ENCODE measurements around the gene TIFAB.

Gene TIFAB

DNA sequence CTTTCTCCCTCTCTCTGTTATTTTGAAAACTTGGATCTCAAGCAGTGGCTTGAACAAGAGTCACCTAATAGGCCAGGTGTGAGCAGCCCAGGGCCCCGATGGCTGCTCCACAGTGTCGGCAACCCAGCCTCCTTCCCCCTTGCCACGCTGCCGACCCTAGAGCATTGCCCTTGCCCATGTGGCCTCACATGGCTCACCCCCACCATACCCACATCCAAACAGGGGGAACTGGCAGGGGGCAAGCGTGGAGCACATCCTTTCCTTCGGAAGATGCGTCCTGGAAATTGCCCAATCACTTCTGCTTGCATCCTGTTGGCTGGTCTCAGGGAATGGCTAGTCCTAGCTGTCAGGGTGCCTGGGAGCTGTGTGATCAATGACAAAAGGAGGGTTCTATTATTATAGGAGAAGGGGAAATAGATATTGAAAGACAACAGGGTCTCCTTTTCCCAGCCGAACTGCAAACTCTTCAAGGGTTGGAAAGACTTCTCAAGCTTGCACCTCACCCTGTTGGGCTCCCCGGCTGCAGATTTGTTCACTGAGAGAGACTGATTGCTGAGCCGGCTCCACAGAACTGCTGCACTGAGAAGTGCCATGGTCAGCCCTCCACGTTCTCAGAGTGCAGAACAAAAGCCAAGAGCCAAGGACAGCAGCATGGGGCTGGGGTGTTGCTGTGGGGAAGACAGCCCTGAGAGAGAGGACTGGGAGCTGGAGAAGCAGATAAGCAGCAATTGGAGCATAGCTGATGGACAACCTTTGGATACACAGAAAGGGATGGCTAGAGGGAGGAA, 8.3 kb upstream of the TIFAB start:
- FAIRE-seq (no peak), DNase-seq (ENCODE audit: insufficient read length, low spot score) (no peak)

DNA sequence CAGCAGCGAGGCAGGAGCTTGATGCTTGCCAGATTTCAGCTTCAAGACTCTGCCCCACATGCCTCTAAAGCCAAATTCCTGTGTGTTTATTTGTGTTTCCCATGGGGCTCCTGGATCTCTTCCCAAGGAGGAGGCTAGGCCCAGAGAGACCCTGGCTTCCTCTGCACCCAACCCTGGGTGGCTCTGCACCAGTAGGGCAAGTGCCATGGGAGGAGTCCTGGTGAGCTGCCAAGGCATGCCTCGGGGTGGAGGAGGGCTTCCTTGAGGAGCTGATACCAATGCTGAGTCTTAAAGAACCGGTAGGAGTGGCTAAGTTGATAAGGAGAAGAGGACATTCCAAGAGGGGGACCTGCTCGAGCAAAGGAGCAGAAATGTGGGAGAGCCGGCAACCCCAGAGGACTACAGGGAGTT, 6.8 kb upstream of the TIFAB start:
- FAIRE-seq (no peak), DNase-seq (ENCODE audit: insufficient read length, low spot score) (no peak)

DNA sequence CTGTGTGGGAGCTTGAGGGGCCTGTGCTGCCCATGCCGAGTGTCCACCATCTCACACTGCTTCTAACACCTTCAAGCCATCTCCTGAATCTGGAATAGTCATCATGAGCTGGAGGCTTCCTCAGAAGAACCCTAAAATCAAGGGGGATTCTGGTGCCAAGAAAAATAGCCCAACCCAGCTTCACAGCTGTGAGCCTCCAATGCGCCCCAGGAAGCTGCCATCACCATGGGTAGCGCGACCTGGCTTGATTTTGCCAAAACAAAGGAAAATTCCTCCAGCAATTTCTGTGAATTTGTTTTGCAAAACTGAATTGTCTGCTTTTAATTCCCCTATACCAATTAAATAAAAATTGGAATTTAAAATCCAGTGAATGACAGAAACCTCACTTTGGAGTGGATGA, 6.2 kb upstream of the TIFAB start:
- FAIRE-seq (no peak), DNase-seq (ENCODE audit: insufficient read length, low spot score) (no peak)

DNA sequence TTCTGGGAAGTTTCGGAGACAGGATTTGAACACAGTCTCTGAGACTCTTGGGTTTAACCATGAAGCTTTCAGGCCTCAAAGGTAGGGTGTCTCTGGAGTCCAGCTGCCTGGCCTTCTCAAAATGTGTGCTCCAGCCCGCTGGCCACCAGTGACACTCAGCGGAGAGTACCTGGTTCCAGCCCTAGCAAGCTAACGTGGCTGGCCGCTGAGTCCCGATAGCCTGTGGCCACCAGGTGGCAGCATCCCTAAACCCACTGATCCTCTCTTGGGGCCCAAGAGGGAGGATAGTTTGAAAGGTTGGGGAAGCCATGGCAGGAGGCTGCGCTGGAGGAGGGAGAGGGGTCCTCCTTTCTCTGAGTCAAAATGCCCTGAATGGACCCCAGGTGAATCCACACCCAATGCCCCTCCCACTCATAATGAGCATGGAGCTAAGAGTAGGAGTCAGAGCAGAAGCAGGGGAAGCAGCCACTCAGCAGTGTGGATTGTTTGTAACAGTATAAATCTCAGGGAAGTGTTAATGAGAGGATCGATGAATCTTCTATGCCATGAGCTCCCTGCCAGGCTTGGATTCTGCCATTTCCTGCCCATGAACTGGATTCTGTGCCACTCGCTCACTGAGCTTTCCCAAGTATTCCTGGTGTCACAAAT, 5.4 kb upstream of the TIFAB start:
- FAIRE-seq (peak; percentile 74), DNase-seq (ENCODE audit: insufficient read length, low spot score) (peak; percentile 67)

DNA sequence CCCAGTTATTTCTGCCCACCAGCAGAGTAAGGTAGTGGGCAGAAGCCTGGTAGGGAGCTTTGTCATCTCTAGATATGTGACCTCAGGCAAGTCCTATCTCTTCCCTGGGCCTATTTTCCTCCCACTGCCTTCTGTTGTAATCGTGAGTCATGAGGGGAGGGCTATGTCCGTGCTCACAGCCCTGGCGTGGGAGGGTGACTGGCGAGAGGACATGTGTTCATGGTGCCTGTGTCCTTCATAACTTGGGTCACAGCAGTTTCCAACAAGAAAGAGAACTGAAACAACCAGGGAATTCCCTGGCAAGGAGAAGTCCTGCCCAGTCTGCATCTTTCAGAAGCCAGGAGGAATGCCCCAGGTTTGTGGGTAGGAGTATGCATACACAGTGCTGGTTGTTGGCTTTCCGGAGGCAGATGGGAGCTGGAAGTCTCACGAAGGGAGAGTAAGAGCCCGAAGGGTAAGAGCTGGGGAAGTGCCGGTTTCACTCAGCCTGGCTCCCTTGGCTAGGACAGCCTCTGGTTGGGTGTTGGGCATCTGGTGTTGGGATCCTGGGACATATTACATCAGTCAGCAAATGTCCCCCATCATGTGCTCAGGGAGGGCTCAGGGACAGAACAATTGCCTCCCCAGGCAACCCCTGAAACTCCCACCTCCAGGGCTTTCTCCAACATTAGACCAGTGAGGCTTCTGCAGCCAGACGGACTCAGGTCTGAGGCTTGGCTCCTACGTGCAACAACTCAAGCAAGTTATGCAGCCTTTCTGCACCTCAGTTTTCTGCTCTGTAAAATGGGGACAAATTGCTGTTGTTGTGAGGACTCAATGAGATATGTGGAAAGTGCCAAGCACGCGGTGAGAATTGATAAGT, 4.3 kb upstream of the TIFAB start:
- DNase-seq (ENCODE audit: insufficient read length, low spot score) (no peak), FAIRE-seq (peak; percentile 39)

DNA sequence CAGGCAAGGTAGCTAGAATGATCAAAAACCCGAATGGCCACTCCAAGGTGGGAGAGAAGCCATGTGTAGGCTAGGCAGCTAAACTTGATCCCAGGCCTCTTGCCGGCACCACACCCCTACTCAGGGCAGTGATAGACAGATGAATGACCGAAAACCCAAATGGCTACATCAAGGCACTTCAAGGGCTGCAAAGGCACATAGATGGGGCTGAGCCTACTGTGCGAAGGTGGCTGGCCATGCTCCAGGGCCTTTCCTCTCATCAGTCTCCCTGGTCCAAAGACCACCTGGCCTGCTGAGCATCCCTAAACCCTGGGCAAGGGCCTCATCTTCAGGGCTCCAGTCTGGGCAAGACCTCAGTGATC, 3.7 kb upstream of the TIFAB start:
- FAIRE-seq (no peak), DNase-seq (ENCODE audit: insufficient read length, low spot score) (no peak)

DNA sequence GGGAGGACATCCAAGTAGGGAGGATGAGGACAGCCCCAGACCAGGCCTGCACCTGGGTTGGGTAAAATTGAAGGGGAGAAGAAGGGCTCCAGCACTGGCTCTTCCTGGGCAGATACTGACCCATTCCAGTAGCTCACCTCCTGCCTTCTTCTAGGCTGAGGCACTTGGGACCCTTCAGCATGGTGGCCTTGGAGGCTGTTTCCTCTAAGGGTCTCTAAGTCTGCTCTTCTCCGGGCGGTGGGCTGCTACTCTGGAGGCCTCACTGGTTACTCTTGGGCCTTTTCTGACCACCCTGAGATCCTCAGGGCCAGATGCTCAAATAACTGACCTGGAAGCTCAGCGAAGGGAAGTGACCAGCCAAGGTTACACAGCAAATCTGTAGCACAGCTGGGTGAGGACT, 2.8 kb upstream of the TIFAB start:
- FAIRE-seq: no peak
- no peak for DNase-seq (ENCODE audit: insufficient read length, low spot score)

DNA sequence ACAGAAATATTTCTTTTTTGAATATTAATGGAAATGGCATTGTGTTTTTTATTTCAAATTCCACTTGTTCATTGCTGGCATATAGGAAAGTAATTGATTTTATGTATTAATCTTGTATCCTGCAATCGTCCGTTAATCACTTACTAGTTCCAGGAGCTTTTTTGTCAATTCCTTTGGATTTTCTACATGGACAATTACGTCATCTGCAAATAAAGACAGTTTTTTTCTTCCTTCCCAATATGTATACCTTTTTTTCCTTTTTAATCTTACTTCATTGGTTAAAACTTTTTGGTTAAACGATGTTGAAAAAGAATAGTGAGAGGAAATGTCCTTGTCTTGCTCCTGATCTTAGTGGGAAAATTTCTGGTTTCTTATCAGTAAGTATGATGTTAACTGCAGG, 1.5 kb upstream of the TIFAB start:
- FAIRE-seq: no peak
- no peak for DNase-seq (ENCODE audit: insufficient read length, low spot score)

DNA sequence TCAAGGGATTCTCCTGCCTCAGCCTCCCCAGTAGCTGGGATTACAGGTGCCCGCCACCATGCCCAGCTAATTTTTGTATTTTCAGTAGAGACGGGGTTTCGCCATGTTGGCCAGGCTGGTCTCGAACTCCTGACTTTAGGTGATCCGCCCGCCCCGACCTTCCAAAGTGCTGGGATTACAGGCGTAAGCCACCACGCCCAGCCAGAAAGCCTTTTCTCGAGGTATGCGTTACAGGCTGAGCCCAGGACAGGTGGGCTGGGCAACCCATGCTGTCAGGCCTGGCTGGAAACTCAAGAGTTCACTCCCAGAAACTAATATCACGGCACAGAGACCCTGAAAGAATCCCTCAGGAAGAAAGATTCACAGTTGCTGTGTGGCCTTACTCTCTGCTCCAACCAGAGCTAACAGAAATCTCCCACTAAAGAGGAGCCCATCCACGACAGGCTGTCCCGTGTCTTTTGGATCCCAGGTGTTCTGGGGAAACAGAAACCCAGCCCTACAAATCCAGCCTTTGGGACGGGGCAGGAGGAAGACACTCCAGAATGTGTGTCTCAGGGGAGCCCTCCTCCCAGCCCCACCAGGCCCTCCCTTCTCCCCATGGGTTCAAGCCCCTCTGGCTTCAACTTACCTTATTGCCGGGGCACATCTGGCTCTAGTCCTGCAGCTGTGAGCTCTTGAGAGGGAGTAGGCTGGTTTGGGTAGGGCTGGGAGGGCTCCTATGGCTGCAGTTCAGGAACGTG, 400 bp downstream of the TIFAB start:
- DNase-seq (ENCODE audit: insufficient read length, low spot score) (no peak), FAIRE-seq (no peak)

DNA sequence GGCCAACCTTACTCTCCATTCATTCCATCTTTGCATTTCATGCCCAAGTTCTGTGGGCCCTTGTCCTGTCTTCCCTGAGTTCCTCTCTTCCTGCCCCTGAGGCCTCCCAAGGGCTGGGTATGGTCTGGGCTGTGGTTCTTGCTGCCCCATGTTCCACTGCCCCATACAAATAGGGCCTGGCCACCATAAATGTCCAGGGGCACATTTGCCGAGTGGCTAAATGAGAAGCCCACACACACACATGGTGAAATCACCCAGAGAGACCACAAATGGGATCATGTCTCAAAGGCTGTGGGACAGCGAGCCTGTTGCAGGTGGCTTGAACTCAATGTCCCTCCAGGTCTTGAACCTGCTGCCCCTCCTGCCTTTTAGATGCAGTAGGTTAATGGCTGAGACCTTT, 1.2 kb downstream of the TIFAB start:
- no peak for DNase-seq (ENCODE audit: insufficient read length, low spot score)
- no peak for FAIRE-seq

DNA sequence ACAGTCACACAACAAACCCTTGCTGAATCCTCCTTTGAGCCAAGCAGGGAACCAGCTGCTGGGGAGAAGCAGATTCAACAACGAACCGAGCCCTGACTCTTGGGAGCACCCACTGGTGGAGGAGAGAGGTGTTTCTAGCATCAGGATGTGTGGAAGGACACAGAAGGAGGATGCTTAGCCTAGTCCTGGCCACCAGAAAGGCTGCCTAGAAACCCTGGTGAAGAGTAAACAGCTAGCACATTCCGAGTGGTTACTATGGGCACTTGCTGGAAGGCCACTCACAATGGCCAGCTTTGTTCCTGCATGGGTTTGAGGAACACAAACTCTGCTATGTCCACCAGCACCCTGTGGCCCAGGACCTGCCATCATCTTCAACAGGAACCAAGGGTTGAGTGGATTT, 1.8 kb downstream of the TIFAB start:
- no peak for FAIRE-seq
- DNase-seq (ENCODE audit: insufficient read length, low spot score): no peak

DNA sequence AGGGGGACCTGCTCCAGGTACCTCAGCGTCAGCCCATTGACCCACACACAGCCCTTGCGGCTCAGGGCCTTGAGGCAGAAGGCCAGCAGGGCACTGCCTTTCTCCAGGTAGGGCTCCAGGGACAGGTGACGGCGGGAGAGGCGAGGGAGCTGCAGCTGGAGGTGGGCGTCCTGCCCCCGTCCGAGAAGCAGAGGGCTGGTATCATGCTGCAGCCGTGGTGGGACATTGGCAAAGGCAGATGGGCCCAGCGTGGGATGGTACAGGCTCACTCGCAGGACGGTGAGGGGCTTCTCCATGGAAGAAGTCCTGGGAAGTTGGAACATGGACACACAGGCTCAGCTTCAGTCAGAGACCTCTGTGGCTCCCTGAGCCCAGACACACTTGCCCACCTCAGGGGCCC, 2.5 kb downstream of the TIFAB start:
- FAIRE-seq: no peak
- DNase-seq (ENCODE audit: insufficient read length, low spot score): no peak

DNA sequence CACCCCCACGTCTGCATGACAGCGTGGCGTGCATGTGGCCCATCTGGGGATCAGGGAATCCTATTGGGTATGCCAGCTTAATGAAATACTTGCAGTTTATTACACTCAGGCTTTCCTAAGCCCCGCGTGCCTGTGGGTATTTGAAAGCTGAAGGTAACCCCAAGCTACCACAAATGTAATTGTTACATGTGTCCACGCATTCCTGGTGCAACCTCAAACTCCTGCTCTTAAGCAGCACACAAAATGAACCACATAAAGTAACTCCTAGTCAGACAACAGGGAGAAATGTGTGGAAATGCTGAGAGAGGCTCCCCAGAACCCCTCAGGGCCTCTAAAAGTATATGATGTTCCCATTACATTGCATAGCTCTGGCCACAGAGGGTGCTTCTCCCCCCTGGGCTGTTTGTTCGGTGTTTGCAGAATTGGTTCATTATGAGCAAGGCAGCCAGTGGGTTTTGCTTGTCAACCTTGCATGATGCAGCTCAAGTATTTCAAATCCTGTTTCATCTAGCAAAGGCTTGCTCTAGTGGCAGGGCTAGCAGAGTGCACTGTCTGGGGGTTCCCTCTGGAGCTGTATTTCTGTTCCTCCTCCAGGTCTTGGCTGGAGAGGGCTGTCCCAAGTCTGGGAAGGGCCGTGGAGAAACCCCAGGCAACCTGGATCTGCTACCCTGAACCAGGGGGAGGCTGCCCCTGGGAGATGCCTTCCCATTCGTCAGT, 3.2 kb downstream of the TIFAB start:
- FAIRE-seq (no peak), DNase-seq (ENCODE audit: insufficient read length, low spot score) (no peak)

DNA sequence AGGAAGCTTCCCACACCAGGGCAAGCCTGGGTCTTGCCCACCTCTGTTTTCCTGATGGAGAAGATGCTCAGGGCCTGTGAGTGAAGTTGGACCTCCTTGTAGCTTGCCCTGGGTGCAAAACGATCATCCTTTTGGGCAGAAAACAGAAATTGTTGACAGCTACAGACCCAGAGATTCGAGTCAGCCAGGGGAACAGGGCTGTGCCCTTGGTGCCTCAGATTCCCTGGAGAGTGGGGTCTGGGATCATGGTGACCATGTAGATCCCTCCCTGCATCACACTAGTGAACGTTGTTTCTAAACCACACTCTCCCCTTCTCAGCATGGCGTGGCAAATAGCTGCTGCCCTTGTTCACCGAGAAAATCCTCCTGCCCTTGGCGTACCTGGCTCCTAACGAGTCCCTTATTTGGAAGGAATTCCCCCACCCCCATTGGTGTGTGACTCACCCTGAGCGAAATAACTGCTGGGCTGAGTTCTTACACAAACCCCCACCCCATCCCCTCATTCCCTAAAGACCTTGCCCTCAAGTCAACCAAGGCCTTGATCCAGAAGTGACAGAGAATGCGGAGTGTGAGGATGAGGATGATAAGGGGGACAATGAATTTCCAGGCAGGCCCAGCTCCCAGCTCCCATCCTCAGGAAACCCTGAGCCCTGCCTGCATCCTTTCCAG, 3.9 kb downstream of the TIFAB start:
- FAIRE-seq: no peak

DNA sequence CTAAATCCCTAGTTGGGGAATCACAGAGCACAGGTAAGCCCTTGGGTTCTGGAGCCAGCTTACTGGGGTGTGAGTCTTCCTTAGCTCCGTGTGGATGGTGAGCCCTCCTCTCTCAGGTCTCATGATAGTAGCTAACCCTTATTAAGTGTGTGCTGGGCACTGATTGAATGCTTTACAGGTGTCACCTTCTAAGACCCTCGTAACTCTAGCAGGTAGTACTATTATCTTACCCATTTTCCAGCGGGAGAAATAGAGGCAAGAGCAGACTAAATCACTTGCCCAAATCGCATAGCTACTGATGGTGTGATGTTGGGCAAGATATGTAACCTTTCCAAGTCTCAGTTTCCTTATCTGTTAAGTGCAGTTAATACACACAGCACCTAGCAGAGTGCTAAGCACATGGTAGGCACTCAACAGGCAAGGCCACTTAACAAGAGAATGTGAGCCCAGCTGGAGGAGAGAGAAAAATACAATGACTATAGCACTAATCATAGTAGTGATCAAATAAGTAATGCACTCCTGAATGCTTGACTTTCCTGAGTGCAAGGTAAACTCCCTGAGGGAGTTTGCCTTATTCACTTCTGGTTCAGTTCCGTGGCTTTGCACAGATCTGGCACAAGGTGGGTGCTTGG, 4.7 kb downstream of the TIFAB start, which contains the start of gene DCANP1:
Gene DCANP1 (minus strand): TSS at position 51 of the 632 bp plus-strand sequence. CDS start 240 bp downstream, outside the sequence.
- FAIRE-seq: no peak
- no peak for DNase-seq (ENCODE audit: insufficient read length, low spot score)

More for the DNA sequence above, 3.9 kb downstream of the TIFAB start:
- DNase-seq (ENCODE audit: insufficient read length, low spot score): no peak

DNA sequence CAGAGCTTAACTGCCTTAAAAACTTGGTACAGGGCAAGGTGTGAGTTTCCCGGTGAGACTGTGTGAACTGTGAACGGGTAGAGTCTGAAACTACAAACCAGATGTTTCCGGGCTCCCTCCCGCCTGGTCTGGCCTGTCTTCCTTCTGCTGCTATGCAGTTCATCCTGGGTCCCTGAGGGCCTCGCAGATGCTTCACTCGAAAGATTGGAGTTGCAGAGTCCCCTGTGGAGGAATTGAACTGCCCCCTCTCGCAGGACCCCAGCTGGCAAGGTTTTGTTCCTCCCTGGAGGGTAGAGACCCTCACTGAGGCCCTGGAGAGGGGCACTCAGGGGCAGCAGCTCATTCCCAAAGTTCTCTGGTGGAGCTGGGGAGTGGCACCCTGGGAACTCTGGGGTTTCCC, 5.5 kb downstream of the TIFAB start:
- DNase-seq (ENCODE audit: insufficient read length, low spot score) (no peak), FAIRE-seq (no peak)

DNA sequence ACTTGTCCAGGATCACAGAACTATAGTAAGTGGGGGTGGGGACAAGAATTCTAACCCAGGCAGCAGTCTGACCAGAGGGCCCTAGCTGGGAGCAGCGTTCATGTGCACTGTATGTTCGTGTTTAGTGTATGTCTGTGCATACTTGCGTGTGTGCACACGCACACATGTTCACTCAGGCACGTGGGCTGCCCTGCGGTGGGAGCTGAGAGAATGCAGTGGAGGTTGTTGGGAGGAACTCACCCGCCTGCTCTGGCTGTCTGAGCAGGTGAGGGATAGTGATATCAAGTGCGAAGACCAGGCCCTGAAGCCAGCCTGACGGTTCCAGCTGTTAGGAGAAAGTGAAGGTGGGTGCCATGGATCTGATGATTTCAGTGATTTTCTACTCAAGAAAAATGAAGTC, 5.9 kb downstream of the TIFAB start:
- DNase-seq (ENCODE audit: insufficient read length, low spot score) (no peak), FAIRE-seq (no peak)

DNA sequence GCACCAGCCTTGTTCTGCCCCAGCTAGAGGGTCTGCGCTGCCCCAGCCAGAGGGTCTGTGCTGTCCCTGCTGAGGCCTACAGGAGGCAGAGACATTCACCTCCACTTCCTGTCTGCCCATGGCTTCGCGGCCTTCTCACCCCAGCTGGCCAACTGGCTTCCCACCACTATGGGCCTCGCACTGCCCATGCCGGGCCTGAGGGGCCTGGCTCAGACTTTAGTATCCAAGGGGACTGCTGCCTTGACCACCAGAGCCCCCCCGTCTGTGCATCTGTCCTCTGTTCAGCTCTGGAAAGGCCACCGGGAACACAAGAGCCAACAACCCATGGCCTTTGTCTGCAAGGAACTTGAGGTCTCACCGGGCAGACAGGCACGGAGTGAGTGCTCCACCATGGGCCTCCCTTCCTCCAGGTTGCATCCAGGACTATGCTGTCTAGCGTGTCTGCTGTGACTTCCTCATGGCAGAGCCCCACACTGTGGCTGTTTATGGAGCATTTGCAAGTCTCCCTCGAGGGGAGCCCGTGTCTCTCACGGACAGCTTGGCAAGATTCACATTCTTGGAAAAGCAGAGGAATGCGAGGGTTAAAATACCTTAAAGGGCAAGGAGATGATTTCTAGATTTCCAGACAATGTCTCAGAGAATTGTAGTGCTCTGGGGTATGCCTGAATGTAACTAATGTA, 6.7 kb downstream of the TIFAB start:
- DNase-seq (ENCODE audit: insufficient read length, low spot score) (no peak), FAIRE-seq (no peak)

DNA sequence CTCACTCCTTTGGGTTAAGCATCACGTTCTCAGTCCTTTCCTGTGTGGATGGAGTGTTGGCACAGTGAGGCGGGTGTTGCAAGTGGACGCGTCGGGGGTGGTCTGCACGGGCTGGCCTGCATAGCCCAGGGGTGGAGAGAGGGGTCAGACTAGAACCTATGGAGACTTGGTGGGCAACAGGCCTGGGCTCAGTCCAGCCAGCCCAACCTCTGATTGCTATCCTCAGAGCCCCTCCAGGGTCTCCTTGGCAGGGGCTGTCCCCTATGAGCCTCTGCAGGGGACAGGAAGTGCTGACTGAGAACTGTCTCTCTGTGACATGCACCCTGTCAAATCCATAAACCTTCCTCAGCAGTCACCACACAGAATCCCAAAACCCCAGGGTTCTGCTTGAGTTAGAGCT, 7.3 kb downstream of the TIFAB start:
- DNase-seq (ENCODE audit: insufficient read length, low spot score) (no peak), FAIRE-seq (no peak)
